HEK293 (cell line): Measurements from ENCODE around the gene BCDIN3D.

ENCODE experiments used
- CTCF ChIP-seq: fragments of 450-650 bp; formaldehyde crosslinking; IDR thresholded peaks from 2 replicates; pipeline ENCODE4 v1.5.1; 2016; ENCODE audit warnings: missing biosample characterization, missing genetic modification characterization
- GLI4 ChIP-seq: fragments of 450-650 bp; formaldehyde crosslinking; IDR thresholded peaks from 2 replicates; pipeline ENCODE4 v1.5.1; 2016; ENCODE audit warnings: missing biosample characterization, missing genetic modification characterization
- KLF10 ChIP-seq: fragments of 450-650 bp; IDR thresholded peaks from 2 replicates; pipeline ENCODE4 v1.5.1; 2018; ENCODE audit warnings: missing biosample characterization, mild to moderate bottlenecking, missing genetic modification characterization
- PATZ1 ChIP-seq: fragments of 450-650 bp; formaldehyde crosslinking; IDR thresholded peaks from 2 replicates; pipeline ENCODE4 v1.5.1; 2016; ENCODE audit warnings: missing biosample characterization, missing genetic modification characterization
- ZBTB21 ChIP-seq: fragments of 450-650 bp; formaldehyde crosslinking; IDR thresholded peaks from 2 replicates; pipeline ENCODE4 v1.5.1; 2017; ENCODE audit warnings: missing biosample characterization, missing genetic modification characterization
- ZNF10 ChIP-seq: fragments of 450-650 bp; formaldehyde crosslinking; IDR thresholded peaks from 2 replicates; pipeline ENCODE4 v1.5.1; 2017; ENCODE audit warnings: missing biosample characterization, missing genetic modification characterization
- ZNF114 ChIP-seq: fragments of 450-650 bp; formaldehyde crosslinking; IDR thresholded peaks from 2 replicates; pipeline ENCODE4 v1.5.0; 2017; ENCODE audit warnings: missing biosample characterization, missing genetic modification characterization

GRCh38 chr12:49797449-49797776 is 45.5 kb downstream of the BCDIN3D start:
- TF ChIP-seq KLF10 (tag by site-specific recombination) = no peak
- no peak for TF ChIP-seq GLI4 (tag by site-specific recombination)
- no peak for TF ChIP-seq CTCF
- TF ChIP-seq ZNF114 (tag by site-specific recombination) = no peak
- no peak for TF ChIP-seq ZNF10 (tag by site-specific recombination)
- TF ChIP-seq PATZ1 (tag by site-specific recombination) = no peak
- TF ChIP-seq ZBTB21 (tag by site-specific recombination) = no peak
